ENCODE data around the gene IGSF1. TPM values are rescaled to one million over a fixed set of nuclear protein-coding genes. Genes with fewer than 3 reads are reported as not detected.
"Not testable (repeated sequence)": the region's sequence is repeated elsewhere in the genome, so short reads cannot be mapped to it uniquely, and the experiment has no call there.

IGSF1 gene
- total RNA-seq, 1 donor from 2014 or later: 3.0 TPM

DNA sequence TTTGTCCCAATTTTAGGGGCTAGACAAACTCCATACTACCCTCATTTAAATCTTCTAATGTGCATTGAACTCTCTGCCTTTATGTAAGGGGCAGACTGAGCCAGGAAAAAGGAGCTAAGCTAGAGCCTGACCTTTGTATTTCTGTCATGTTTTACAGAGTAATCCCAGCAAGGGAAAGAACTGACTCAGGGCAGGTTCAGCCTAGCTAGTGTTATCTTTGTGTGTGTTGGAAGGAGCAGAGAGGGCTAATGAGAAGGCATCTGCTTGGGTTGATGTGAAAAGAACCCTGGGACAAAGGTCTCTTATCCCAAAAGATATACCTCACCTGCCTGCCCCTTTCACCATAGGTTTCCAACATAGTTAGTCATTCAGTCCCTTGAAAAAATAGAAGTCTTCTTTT is 31.7 kb downstream of the IGSF1 start:
- no peaks in the 10 kb centered on the region for H3K36me3 Mint-ChIP-seq (ENCODE audit: unreplicated experiment)
- H3K4me1 Mint-ChIP-seq (ENCODE audit: low read depth, unreplicated experiment): no peaks in the 10 kb centered on the region
- H3K27ac Mint-ChIP-seq (ENCODE audit: unreplicated experiment): no peak overlapping the region
- peaks cover 2% of the 10 kb centered on the region for H3K27me3 Mint-ChIP-seq (ENCODE audit: unreplicated experiment)
- TF ChIP-seq CTCF (IDR thresholded peaks at IDR 0.05; ENCODE audit: partially characterized antibody, unreplicated experiment): no peak
- DNase-seq: no peak
- no peak overlapping the region for H3K4me3 Mint-ChIP-seq (ENCODE audit: unreplicated experiment)
- no peaks in the 10 kb centered on the region for H3K9me3 Mint-ChIP-seq (ENCODE audit: unreplicated experiment)

- not testable (repeated sequence) for H3K9me3 Mint-ChIP-seq (ENCODE audit: unreplicated experiment); H3K4me3 Mint-ChIP-seq (ENCODE audit: unreplicated experiment); H3K4me1 Mint-ChIP-seq (ENCODE audit: low read depth, unreplicated experiment); DNase-seq; H3K27ac Mint-ChIP-seq (ENCODE audit: unreplicated experiment); H3K27me3 Mint-ChIP-seq (ENCODE audit: unreplicated experiment); H3K36me3 Mint-ChIP-seq (ENCODE audit: unreplicated experiment)
Measured at GRCh38 chrX:131250984-131251738, 37.9 kb downstream of the IGSF1 start.

GRCh38 chrX:131239057-131239456 is 50.0 kb downstream of the IGSF1 start:
- Mint-ChIP-seq H3K4me1 (ENCODE audit: low read depth, unreplicated experiment) (no peaks in the 10 kb centered on the region), H3K27me3 (ENCODE audit: unreplicated experiment) (no peaks in the 10 kb centered on the region), H3K9me3 (ENCODE audit: unreplicated experiment) (no peaks in the 10 kb centered on the region), H3K27ac (ENCODE audit: unreplicated experiment) (no peak overlapping the region), H3K4me3 (ENCODE audit: unreplicated experiment) (no peak overlapping the region), H3K36me3 (ENCODE audit: unreplicated experiment) (no peaks in the 10 kb centered on the region)
- DNase-seq: no peak
- no peak for TF ChIP-seq CTCF (IDR thresholded peaks at IDR 0.05; ENCODE audit: partially characterized antibody, unreplicated experiment)

GRCh38 chrX:131237363-131237762 is 51.7 kb downstream of the IGSF1 start:
- H3K4me3 Mint-ChIP-seq (ENCODE audit: unreplicated experiment): no peak overlapping the region
- no peak for DNase-seq
- H3K27me3 Mint-ChIP-seq (ENCODE audit: unreplicated experiment): no peaks in the 10 kb centered on the region
- no peaks in the 10 kb centered on the region for H3K4me1 Mint-ChIP-seq (ENCODE audit: low read depth, unreplicated experiment)
- no peaks in the 10 kb centered on the region for H3K9me3 Mint-ChIP-seq (ENCODE audit: unreplicated experiment)
- H3K27ac Mint-ChIP-seq (ENCODE audit: unreplicated experiment): no peak overlapping the region
- no peak for TF ChIP-seq CTCF (IDR thresholded peaks at IDR 0.05; ENCODE audit: partially characterized antibody, unreplicated experiment)
- no peaks in the 10 kb centered on the region for H3K36me3 Mint-ChIP-seq (ENCODE audit: unreplicated experiment)

- Mint-ChIP-seq H3K4me1 (ENCODE audit: low read depth, unreplicated experiment) (no peaks in the 10 kb centered on the region), H3K27me3 (ENCODE audit: unreplicated experiment) (no peaks in the 10 kb centered on the region), H3K36me3 (ENCODE audit: unreplicated experiment) (no peaks in the 10 kb centered on the region), H3K9me3 (ENCODE audit: unreplicated experiment) (no peaks in the 10 kb centered on the region), H3K27ac (ENCODE audit: unreplicated experiment) (no peak overlapping the region), H3K4me3 (ENCODE audit: unreplicated experiment) (no peak overlapping the region)
- DNase-seq: no peak
- TF ChIP-seq CTCF (IDR thresholded peaks at IDR 0.05; ENCODE audit: partially characterized antibody, unreplicated experiment): no peak
Measured at GRCh38 chrX:131235768-131236545, 53.1 kb downstream of the IGSF1 start.
